ENCODE measurements around the gene KCNK18. TPM values are rescaled to one million over a fixed set of nuclear protein-coding genes. Genes with fewer than 3 reads are reported as not detected.
"Not testable (repeated sequence)": the region's sequence is repeated elsewhere in the genome, so short reads cannot be mapped to it uniquely, and the experiment has no call there.

The KCNK18 gene
- total RNA-seq, 1 donor from 2014 or later, result not detected

GRCh38 chr10:117170244-117170643 lies 27.0 kb upstream of the KCNK18 start:
- no peak for DNase-seq (ENCODE audit: low read depth, low spot score)

- DNase-seq (ENCODE audit: low read depth, low spot score), result peak; percentile 20
These were observed 22.7 kb upstream of the KCNK18 start for GRCh38 chr10:117174439-117175214.

- DNase-seq (ENCODE audit: low read depth, low spot score), result no peak
These were observed 21.9 kb upstream of the KCNK18 start for GRCh38 chr10:117175215-117175900.

- peak; percentile 33 for DNase-seq (ENCODE audit: low read depth, low spot score)
These were observed 21.3 kb upstream of the KCNK18 start for GRCh38 chr10:117175901-117176534.

GRCh38 chr10:117178190-117178589 lies 19.1 kb upstream of the KCNK18 start:
- DNase-seq (ENCODE audit: low read depth, low spot score), result no peak

GRCh38 chr10:117184296-117184695 lies 13.0 kb upstream of the KCNK18 start:
- no peak for DNase-seq (ENCODE audit: low read depth, low spot score)

GRCh38 chr10:117184821-117185220 lies 12.5 kb upstream of the KCNK18 start:
- no peak for DNase-seq (ENCODE audit: low read depth, low spot score)

- not testable (repeated sequence) for DNase-seq (ENCODE audit: low read depth, low spot score)
These were observed 11.5 kb upstream of the KCNK18 start for GRCh38 chr10:117185817-117186216.

- no peak for DNase-seq (ENCODE audit: low read depth, low spot score)
These were observed 10.3 kb upstream of the KCNK18 start for GRCh38 chr10:117186832-117187615.

GRCh38 chr10:117188371-117188770 lies 8.9 kb upstream of the KCNK18 start:
- no peak for DNase-seq (ENCODE audit: low read depth, low spot score)

- no peak for DNase-seq (ENCODE audit: low read depth, low spot score)
These were observed 7.7 kb upstream of the KCNK18 start for GRCh38 chr10:117189557-117189956.

GRCh38 chr10:117198088-117198487 lies 799 bp downstream of the KCNK18 start:
- DNase-seq (ENCODE audit: low read depth, low spot score), result no peak

- no peak for DNase-seq (ENCODE audit: low read depth, low spot score)
These were observed 4.5 kb downstream of the KCNK18 start for GRCh38 chr10:117201826-117202225.

GRCh38 chr10:117204316-117204715 lies 7.0 kb downstream of the KCNK18 start:
- DNase-seq (ENCODE audit: low read depth, low spot score), result no peak

- DNase-seq (ENCODE audit: low read depth, low spot score), result no peak
These were observed 14.9 kb downstream of the KCNK18 start for GRCh38 chr10:117212176-117212575.

- DNase-seq (ENCODE audit: low read depth, low spot score), result no peak
These were observed 17.1 kb downstream of the KCNK18 start for GRCh38 chr10:117214401-117214800.

- DNase-seq (ENCODE audit: low read depth, low spot score), result no peak
These were observed 17.8 kb downstream of the KCNK18 start for GRCh38 chr10:117215079-117215478.

- no peak for DNase-seq (ENCODE audit: low read depth, low spot score)
These were observed 18.7 kb downstream of the KCNK18 start for GRCh38 chr10:117216028-117216427.

GRCh38 chr10:117216611-117217195 lies 19.4 kb downstream of the KCNK18 start:
- peak; percentile 13 for DNase-seq (ENCODE audit: low read depth, low spot score)

GRCh38 chr10:117217196-117217761 lies 20.0 kb downstream of the KCNK18 start:
- DNase-seq (ENCODE audit: low read depth, low spot score), result no peak

GRCh38 chr10:117218654-117219053 lies 21.4 kb downstream of the KCNK18 start:
- DNase-seq (ENCODE audit: low read depth, low spot score), result no peak
